ENCODE results near the gene NPPB.

NPPB gene

GRCh38 chr1:11868331-11868980, 9.7 kb upstream of the NPPB start:
- H3K4me3 ChIP-seq (replicated peaks; ENCODE audit: low read depth, low read length): no peak overlapping the region
- TF ChIP-seq CTCF (IDR thresholded peaks at IDR 0.05; ENCODE audit: low read depth, low read length, missing control alignments): no peak
- no peak for DNase-seq (ENCODE audit: extremely low read depth, low read depth)

GRCh38 chr1:11862890-11863289, 4.1 kb upstream of the NPPB start:
- no peak for DNase-seq (ENCODE audit: extremely low read depth, low read depth)
- H3K4me3 ChIP-seq (replicated peaks; ENCODE audit: low read depth, low read length): no peak overlapping the region
- no peak for TF ChIP-seq CTCF (IDR thresholded peaks at IDR 0.05; ENCODE audit: low read depth, low read length, missing control alignments)

GRCh38 chr1:11860587-11860986, 1.8 kb upstream of the NPPB start:
- DNase-seq (ENCODE audit: extremely low read depth, low read depth): no peak
- no peak overlapping the region for H3K4me3 ChIP-seq (replicated peaks; ENCODE audit: low read depth, low read length)
- no peak for TF ChIP-seq CTCF (IDR thresholded peaks at IDR 0.05; ENCODE audit: low read depth, low read length, missing control alignments)

DNA sequence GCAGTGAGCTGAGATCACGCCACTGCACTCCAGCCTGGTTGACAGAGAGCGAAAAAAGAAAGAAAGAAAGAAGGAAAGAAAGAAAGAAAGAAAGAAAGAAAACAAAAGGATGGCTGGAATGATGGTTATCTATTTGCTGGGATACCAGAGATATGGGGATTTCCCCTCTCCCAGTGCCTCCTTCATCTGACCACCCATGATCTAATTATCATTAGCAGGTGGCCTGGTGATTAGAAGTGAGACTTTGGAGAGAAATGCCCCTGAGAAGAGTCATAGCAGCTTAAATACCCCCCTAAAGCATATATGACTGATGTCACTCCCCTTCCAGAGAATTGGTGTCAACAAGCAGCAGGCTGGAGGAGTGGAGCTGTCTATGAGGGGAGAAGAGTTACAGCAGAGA, 1.3 kb upstream of the NPPB start:
- H3K4me3 ChIP-seq (replicated peaks; ENCODE audit: low read depth, low read length): no peak overlapping the region
- DNase-seq (ENCODE audit: extremely low read depth, low read depth): no peak
- no peak for TF ChIP-seq CTCF (IDR thresholded peaks at IDR 0.05; ENCODE audit: low read depth, low read length, missing control alignments)

DNA sequence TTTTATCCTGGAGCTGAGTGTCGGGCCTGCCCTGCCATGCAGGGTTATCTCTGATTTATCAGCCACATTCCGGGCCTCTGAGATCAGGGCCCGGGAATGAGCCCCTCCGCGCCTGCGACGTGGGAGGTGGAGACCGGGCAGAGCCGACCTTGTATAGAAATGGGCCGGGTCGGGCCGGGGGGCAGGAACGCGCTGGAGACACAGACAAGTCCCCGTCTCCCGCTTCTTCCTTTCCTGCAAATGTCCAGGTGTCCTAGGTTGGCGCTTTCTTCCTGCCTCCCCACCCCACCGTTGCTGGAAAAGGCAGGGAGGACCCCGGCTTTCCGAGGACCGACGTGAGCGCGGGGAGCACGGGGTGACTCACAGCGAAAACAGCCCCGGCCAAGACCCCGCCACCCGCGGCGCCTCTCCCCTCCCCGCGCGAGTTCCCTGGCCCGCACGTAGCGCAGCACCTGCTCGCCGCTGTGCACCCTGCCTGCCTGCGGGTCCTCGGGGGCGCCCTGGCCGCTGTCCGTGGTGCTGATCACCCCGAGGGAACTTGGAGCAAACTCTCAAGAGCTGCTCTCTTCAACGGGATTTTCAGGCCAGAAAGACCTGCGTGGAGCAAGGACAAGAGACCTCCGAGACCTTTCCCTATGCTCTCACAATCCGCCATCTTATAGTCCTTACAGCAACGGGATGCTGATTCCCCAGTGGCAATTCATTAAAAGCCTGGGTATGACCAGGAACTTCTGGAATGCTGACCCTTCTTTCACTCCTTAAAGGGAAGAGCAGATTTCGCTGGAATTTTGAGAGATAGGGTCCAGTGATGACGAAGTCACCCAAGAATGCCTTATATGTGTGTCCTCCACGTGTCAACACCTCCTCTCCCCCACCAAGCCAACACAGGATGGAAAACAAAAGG, 475 bp upstream of the NPPB start:
- H3K4me3 ChIP-seq (replicated peaks; ENCODE audit: low read depth, low read length): no peak overlapping the region
- DNase-seq (ENCODE audit: extremely low read depth, low read depth): no peak

DNA sequence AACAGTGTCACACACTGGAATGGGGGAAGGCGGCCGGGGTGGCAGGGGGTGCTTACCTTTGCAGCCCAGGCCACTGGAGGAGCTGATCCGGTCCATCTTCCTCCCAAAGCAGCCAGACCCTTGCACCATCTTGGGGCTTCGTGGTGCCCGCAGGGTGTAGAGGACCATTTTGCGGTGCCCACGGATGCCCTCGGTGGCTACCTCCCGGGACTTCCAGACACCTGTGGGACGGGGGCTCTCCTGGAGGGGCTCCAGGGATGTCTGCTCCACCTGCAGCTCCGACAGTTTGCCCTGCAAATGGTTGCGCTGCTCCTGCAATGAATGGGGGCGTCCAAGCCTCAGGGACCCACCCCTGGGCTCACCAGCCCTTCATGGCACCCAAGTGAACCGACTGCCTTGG, 587 bp downstream of the NPPB start:
- TF ChIP-seq CTCF (IDR thresholded peaks at IDR 0.05; ENCODE audit: low read depth, low read length, missing control alignments): no peak
- H3K4me3 ChIP-seq (replicated peaks; ENCODE audit: low read depth, low read length): no peak overlapping the region
- DNase-seq (ENCODE audit: extremely low read depth, low read depth): no peak

More for the DNA sequence above, 475 bp upstream of the NPPB start:
- no peak for TF ChIP-seq CTCF (IDR thresholded peaks at IDR 0.05; ENCODE audit: low read depth, low read length, missing control alignments)
